BJ (cell line): ENCODE results near the gene DAPK2. TPM values are rescaled to one million over a fixed set of nuclear protein-coding genes. Genes with fewer than 3 reads are reported as not detected.

Experiments used
- CTCF ChIA-PET: fragments of 350-600 bp; formaldehyde crosslinking; extraction: SDS; loops from one replicate; lab custom pipeline; 2021; ENCODE audit warnings: antibody characterized with exemption, inconsistent platforms; lab: Yijun Ruan, JAX
- POLR2A ChIA-PET: fragments of 300-600 bp; sonication (Branson Sonifier 250); formaldehyde crosslinking; extraction: SDS; loops from one replicate; lab custom pipeline; 2021; ENCODE audit warnings: antibody characterized with exemption; lab: Charles Lee
- DNase-seq: peaks from one replicate; pipeline ENCODE4 v3.0.0-alpha.2; 2011; ENCODE audit warnings: low read depth
- H3K27me3 ChIP-seq: 2 replicates; pipeline ENCODE4 v1.6.0; 2011; ENCODE audit warnings: low read length; ENCODE audit not compliant: control insufficient read depth, insufficient read depth
- H3K36me3 ChIP-seq: 2 replicates; pipeline ENCODE4 v1.5.1; 2011; ENCODE audit warnings: low read length; ENCODE audit not compliant: control insufficient read depth, insufficient read depth
- H3K4me3 ChIP-seq: 2 replicates; pipeline ENCODE4 v1.5.1; 2011; ENCODE audit warnings: low read depth, mild to moderate bottlenecking, control low read depth, low read length
- polyA plus RNA-seq: library from polyadenylated mRNA; depleted of rRNA; stranded (reverse); fragments of >200 nt; gene quantifications from 2 replicates; pipeline ENCODE4 v1.2.3, GENCODE V29; 2011
- TF ChIP-seq, protein P1 (sequence below): IDR thresholded peaks from 2 replicates; pipeline ENCODE4 v1.5.1; 2011; ENCODE audit warnings: low read depth, mild to moderate bottlenecking, control low read depth, inconsistent platforms, low read length, moderate library complexity; ENCODE audit not compliant: insufficient read depth

DAPK2 gene
- polyA plus RNA-seq, 1 experiment: 12.4 TPM

- ChIA-PET CTCF (interaction anchor here (1.0 to 1.7 kb wide), 4 partner anchors 14 to 161 kb away, joined by 3 to 4 read pairs (median 4); partner anchors contain the start of gene DAPK2), POLR2A (no interaction called here)
- no peak overlapping the region for H3K4me3 ChIP-seq
- no peak for DNase-seq
- H3K27me3 ChIP-seq: no peaks in the 10 kb centered on the region
- TF ChIP-seq, protein P1, sequence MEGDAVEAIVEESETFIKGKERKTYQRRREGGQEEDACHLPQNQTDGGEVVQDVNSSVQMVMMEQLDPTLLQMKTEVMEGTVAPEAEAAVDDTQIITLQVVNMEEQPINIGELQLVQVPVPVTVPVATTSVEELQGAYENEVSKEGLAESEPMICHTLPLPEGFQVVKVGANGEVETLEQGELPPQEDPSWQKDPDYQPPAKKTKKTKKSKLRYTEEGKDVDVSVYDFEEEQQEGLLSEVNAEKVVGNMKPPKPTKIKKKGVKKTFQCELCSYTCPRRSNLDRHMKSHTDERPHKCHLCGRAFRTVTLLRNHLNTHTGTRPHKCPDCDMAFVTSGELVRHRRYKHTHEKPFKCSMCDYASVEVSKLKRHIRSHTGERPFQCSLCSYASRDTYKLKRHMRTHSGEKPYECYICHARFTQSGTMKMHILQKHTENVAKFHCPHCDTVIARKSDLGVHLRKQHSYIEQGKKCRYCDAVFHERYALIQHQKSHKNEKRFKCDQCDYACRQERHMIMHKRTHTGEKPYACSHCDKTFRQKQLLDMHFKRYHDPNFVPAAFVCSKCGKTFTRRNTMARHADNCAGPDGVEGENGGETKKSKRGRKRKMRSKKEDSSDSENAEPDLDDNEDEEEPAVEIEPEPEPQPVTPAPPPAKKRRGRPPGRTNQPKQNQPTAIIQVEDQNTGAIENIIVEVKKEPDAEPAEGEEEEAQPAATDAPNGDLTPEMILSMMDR: no peak
- peaks cover 3% of the 10 kb centered on the region; the same call in 1 of the 2 replicates for H3K36me3 ChIP-seq
Observed at GRCh38 chr15:63906266-63906584, 140.1 kb downstream of the DAPK2 start.

DNA sequence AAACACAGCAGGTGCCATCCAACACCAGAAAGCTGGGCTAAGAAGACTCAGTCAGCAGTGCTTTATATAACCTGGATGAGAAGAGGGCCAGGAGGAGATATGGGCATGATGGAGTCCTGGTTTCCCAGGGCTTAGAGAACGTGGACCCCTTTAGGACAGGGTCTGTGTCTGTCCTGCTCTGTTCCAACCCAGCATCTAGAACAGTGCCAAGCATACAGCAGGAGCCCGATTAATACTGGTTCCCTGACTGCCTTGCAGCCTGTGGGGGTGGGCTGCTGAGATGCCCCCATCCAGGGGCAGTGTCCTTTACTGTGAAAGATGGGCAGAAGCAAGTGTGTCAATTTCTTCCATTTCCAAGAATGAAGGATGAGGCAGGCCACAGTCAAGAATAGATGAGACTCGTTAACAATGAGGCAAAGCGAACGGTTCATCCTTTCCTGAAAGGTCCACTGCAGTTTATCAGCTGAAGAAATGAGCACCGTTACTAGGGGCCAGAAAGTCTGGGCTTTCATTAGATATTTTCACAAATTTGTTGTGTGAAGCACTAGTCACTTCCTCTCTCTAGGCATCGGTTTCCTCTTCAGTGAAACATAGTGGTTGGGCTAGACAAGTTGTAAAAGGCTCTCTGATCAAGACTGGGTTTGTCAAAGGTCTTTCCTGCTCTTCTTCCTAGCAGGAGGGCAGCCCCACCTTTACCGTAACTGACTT lies 140.6 kb downstream of the DAPK2 start:
- no peak for DNase-seq
- no peak overlapping the region for H3K4me3 ChIP-seq
- TF ChIP-seq, protein P1: no peak
- ChIA-PET CTCF (interaction anchor here (1.0 to 1.7 kb wide), 3 partner anchors 13 to 162 kb away, joined by 3 to 4 read pairs (median 4); partner anchors contain the start of gene DAPK2), POLR2A (no interaction called here)
- H3K27me3 ChIP-seq: no peaks in the 10 kb centered on the region
- H3K36me3 ChIP-seq: peaks cover 3% of the 10 kb centered on the region; the same call in 1 of the 2 replicates

DNA sequence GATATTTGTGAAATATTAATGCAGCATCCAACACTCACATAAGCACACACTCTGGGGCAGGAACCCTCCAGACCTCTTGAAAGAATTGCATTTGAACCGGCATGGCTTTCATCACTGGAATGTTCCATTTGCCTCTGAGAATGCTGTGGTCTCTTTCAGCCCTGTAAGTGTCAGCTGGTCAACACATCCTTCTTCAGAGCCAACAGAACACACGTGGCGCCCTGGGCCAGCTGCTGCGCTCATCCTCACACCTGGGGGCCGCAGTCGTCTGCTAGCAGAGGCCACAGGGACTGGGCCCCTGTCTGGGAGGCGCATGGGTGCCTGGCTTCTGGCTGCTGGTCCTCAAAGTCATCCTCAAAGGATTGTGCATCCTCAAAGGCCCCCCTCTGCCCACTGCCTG lies 141.2 kb downstream of the DAPK2 start:
- Histone ChIP-seq H3K4me3 (no peak overlapping the region), H3K36me3 (peaks cover 3% of the 10 kb centered on the region; the same call in 1 of the 2 replicates), H3K27me3 (no peaks in the 10 kb centered on the region)
- DNase-seq: no peak
- ChIA-PET CTCF (interaction anchor here (1.7 kb wide), 1 partner anchor 13 kb away, joined by 3 read pairs; no protein-coding TSS in a partner anchor), POLR2A (no interaction called here)
- TF ChIP-seq, protein P1: no peak

GRCh38 chr15:63904042-63904441 lies 142.2 kb downstream of the DAPK2 start:
- POLR2A ChIA-PET: no interaction called here
- TF ChIP-seq, protein P1: no peak
- no peak for DNase-seq

DNA sequence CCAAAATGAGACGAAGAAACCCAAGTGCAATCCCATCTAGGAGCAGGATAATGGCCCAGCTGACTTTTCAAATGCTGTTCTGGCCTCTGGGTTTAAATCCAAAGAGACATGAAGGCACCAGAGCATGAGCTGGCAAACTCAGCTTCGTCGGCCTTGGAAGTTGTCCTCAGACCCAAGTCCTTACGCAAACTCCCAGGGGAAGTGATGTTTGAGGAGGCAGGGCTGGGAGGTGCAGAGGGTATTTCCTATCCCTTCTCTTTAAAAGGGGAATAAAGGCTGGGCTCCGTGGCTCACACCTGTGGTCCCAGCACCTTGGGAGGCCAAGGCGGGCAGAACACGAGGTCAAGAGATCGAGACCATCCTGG lies 143.6 kb downstream of the DAPK2 start:
- CTCF ChIA-PET: interaction anchor here (1.5 kb wide), 2 partner anchors 11 to 150 kb away, joined by 4 read pairs; no protein-coding TSS in a partner anchor
- Histone ChIP-seq H3K27me3 (no peaks in the 10 kb centered on the region), H3K4me3 (no peak overlapping the region), H3K36me3 (peaks cover 3% of the 10 kb centered on the region; the same call in 1 of the 2 replicates)
- TF ChIP-seq, protein P1: no peak
- DNase-seq: no peak
- POLR2A ChIA-PET: no interaction called here

More at GRCh38 chr15:63904042-63904441, 142.2 kb downstream of the DAPK2 start:
- Histone ChIP-seq H3K4me3 (no peak overlapping the region), H3K27me3 (no peaks in the 10 kb centered on the region), H3K36me3 (peaks cover 3% of the 10 kb centered on the region; the same call in 1 of the 2 replicates)
- CTCF ChIA-PET: interaction anchor here (0.9 to 1.5 kb wide), 3 partner anchors 12 to 151 kb away, joined by 3 to 5 read pairs (median 4); partner anchors contain the start of gene DAPK2
